Fibroblast of the aortic adventitia (primary cell): ENCODE data around the gene DAPK2. TPM values are rescaled to one million over a fixed set of nuclear protein-coding genes. Genes with fewer than 3 reads are reported as not detected.

ENCODE experiments used
- DNase-seq: peaks from one replicate; pipeline ENCODE4 v3.0.0-alpha.2; 2010; ENCODE audit warnings: low read depth
- H3K4me3 ChIP-seq: 2 replicates; pipeline ENCODE4 v1.5.1; 2011; ENCODE audit warnings: low read depth, mild to moderate bottlenecking, control low read depth, low read length, moderate library complexity
- total RNA-seq: library from RNA; depleted of rRNA; stranded (reverse); fragments of >200 nt; gene quantifications from 2 replicates; pipeline ENCODE4 v1.2.3, GENCODE V29; 2012; ENCODE audit warnings: low replicate concordance
- TF ChIP-seq, protein P1 (sequence below): IDR thresholded peaks from 2 replicates; pipeline ENCODE4 v1.5.1; 2011; ENCODE audit warnings: mild to moderate bottlenecking, low read length, control low read depth, inconsistent platforms; ENCODE audit not compliant: insufficient read depth

The DAPK2 gene
- total RNA-seq, 1 donor = 3.7 TPM

DNA sequence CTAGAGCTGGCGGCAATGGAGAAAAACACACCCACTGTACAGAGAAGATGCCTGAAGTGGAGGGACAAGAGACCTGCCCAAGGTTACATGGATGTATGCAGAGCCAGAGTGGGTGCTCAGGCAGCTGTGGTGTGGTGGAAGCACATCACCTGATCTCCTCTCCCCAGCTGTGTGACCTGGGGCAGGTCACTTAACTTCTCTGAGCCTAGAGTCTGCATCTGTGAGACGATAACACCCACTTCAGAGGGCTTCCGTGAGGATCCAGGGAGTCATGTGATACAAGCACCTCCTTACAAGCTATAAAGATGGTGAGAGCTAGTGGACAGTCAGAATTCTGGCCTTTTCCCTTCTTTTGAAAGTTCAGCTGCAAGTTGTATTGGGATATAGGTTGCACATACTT, 157.5 kb downstream of the DAPK2 start:
- DNase-seq = no peak
- TF ChIP-seq, protein P1, sequence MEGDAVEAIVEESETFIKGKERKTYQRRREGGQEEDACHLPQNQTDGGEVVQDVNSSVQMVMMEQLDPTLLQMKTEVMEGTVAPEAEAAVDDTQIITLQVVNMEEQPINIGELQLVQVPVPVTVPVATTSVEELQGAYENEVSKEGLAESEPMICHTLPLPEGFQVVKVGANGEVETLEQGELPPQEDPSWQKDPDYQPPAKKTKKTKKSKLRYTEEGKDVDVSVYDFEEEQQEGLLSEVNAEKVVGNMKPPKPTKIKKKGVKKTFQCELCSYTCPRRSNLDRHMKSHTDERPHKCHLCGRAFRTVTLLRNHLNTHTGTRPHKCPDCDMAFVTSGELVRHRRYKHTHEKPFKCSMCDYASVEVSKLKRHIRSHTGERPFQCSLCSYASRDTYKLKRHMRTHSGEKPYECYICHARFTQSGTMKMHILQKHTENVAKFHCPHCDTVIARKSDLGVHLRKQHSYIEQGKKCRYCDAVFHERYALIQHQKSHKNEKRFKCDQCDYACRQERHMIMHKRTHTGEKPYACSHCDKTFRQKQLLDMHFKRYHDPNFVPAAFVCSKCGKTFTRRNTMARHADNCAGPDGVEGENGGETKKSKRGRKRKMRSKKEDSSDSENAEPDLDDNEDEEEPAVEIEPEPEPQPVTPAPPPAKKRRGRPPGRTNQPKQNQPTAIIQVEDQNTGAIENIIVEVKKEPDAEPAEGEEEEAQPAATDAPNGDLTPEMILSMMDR = no peak
- H3K4me3 ChIP-seq = no peak overlapping the region

DNA sequence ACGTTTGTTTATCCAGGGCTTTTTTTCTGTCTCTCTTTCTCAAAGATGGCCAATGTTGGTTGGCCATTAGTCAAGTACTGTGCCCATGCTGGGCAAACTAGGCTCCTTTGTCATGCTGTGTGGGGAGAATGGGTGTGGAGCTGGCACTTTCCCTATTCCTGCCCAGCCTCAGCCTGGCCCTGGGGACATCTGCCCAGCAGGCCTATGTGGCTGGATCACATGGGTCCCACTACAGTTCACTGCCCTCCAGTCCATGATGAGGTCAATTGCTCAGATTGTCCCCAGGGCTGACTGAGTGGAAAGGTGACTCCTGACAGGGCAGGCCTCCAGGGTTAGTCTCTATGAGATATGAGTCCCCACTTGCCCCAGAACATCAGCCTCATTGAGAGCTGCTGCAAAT, 158.1 kb downstream of the DAPK2 start:
- H3K4me3 ChIP-seq = no peak overlapping the region
- DNase-seq = no peak
- TF ChIP-seq, protein P1 = no peak

DNA sequence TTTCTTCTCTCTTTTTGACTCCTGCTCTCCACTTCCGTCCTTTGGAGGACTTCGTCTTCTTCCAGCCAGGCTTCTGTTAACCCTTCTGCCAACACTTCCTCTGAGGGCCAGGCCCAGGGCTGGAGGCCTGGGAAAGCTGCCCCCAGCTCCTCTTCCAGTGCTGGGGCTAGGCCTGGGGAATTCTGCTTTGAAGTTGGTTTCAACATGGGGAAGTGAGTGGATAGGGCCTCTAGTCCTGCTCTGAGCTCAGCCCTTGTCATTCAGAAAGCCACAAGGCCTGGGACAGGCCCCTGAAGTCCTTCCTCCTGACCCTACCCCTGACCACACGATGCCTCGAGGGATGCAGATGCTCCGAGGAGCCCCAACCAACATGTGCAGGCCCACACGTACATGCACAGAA, 158.7 kb downstream of the DAPK2 start:
- DNase-seq = no peak
- H3K4me3 ChIP-seq = no peak overlapping the region
- TF ChIP-seq, protein P1 = no peak

DNA sequence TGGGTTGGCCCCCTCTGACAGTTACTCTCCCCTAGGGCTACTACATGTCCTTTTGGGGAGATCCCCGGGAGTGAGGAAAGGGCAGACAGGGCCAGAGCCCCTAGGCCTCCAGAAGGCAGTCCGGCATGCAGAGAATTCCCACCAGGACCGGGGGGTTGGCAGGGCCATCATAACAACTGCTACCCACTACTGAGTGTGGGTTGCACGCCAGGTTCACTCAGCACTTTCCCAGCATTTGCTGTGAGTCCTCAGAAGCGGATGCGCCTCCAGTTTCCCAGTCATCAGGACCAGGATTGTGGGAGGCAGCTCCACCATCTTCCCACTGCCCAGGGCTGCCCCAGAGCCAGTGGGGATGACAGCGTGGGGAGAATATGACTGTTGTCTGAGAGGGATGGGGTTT, 161.3 kb downstream of the DAPK2 start:
- DNase-seq = no peak
- no peak overlapping the region for H3K4me3 ChIP-seq
- TF ChIP-seq, protein P1 = no peak

DNA sequence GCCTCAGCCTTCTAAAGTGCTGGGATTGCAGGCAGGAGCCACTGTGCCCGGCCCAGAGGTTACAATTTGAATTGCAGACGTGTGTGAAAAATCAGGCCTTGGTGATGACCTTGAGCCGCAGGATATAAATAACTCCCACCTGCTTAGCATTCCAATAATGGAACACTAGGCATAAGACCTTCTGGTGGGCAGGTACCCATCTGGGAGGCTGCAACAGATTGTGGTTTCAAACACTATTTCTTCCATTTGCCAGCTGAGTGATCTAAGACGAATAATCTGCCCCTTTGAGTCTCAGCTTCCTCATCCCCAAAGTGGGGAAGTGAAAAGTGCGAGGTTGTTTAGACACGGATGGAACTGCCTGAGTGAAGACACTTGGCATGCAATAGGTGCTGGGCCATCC, 164.9 kb downstream of the DAPK2 start:
- DNase-seq = no peak
- TF ChIP-seq, protein P1 = no peak
- H3K4me3 ChIP-seq = no peak overlapping the region

DNA sequence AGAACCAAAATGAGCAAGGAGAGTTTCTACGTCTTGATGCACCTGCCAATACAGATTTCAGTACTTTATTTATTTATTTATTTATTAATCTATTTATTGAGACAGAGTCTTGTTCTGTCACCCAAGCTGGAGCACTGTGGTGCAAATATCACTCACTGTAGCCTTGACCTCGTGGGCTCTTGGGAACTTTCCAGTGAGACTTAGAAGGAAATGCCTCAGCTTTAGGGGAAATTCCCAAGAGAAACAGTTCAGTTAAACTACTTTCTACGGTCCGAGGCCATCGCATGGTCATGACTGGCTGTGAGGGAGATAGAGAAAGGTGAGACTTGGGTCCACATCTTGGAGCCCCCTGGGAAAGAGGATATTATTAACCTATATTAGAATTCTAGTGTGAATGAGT, 165.5 kb downstream of the DAPK2 start:
- no peak overlapping the region for H3K4me3 ChIP-seq
- TF ChIP-seq, protein P1 = no peak
- no peak for DNase-seq

DNA sequence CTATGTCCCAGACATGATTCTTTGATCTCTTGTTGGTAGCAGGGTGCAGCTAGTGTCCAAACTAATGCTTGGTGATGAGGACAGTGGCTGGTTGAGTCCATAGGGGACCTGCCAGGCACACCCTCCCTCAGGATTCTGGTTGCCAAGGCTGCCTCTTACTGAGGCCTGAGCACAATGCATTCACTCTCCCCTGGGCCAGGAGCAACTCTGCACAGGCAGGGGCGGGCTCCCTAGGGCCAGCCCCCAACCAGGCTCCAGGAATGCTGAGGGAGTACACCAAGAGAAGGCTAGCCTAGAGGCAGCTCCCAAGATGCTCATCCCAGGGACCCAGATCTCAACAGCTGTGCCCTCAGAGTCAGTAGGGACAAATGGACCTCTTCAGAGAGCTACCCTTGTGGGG, 166.3 kb downstream of the DAPK2 start:
- no peak for DNase-seq
- no peak overlapping the region for H3K4me3 ChIP-seq
- TF ChIP-seq, protein P1 = no peak
